Measurements from ENCODE around the gene CPB2. TPM values are rescaled to one million over a fixed set of nuclear protein-coding genes. Genes with fewer than 3 reads are reported as not detected.

Gene CPB2
- total and polyA plus RNA-seq, 9 of the 15 experiments (the other 6 are each of a cell fraction or from before 2014, with no cell fraction given): 0.03 to 0.16 (median 0.07) TPM; not detected in 6

GRCh38 chr13:46045424-46045823 is 59.4 kb downstream of the CPB2 start:
- no peak for FAIRE-seq

GRCh38 chr13:46043647-46044046 is 61.2 kb downstream of the CPB2 start:
- no TSS peak for BruUV-seq (replicated peaks)
- Histone ChIP-seq H3K4me3 (no peak overlapping the region), H4K20me1 (replicated peaks; ENCODE audit: control insufficient read depth, insufficient read depth, low read length) (no peaks in the 10 kb centered on the region), H2AFZ (ENCODE audit: low read depth, low read length) (no peak overlapping the region), H3K79me2 (ENCODE audit: control insufficient read depth, insufficient read depth, low read length) (peaks cover 28% of the 10 kb centered on the region), H3K9ac (ENCODE audit: insufficient read depth in 1 of 2, low read depth in 2 of 2, low read length in 2 of 2) (no peak overlapping the region), H3K27ac (ENCODE audit: extremely low read depth, low read depth, low read length) (no peak overlapping the region), H3K4me2 (ENCODE audit: insufficient read depth, low read length) (no peak overlapping the region), H3K27me3 (ENCODE audit: control insufficient read depth in 2 of 2, insufficient read depth in 2 of 2, low read length in 2 of 2) (no peaks in the 10 kb centered on the region), H3K36me3 (ENCODE audit: control insufficient read depth, insufficient read depth, low read length) (peaks cover 20% of the 10 kb centered on the region; the same call in 2 of the 3 replicates), H3K9me3 (replicated peaks; ENCODE audit: control insufficient read depth, insufficient read depth, low read depth, low read length) (no peaks in the 10 kb centered on the region), H3K4me1 (replicated peaks in 1 of 2; ENCODE audit: control insufficient read depth in 2 of 2, insufficient read depth in 2 of 2, low read length in 2 of 2) (no peaks in the 10 kb centered on the region), H3K9me1 (ENCODE audit: control insufficient read depth, insufficient read depth, low read length) (no peaks in the 10 kb centered on the region)
- ChIA-PET CTCF (ENCODE audit: low intra/inter-chr PET ratio) (no interaction called here), POLR2A (no interaction called here)
- intact Hi-C loops (cut with micrococcal nuclease) (no loop called here), in situ Hi-C loops (cut with MboI) (no loop called here)
- no peak for TF ChIP-seq HOMEZ (CRISPR knock-in tag; IDR thresholded peaks at IDR 0.05)
- TF ChIP-seq C11orf30 (IDR thresholded peaks at IDR 0.05; ENCODE audit: low read depth): peak; percentile 64
- peak; percentile 81 for TF ChIP-seq ZNF316 (IDR thresholded peaks at IDR 0.05)
- no peak for TF ChIP-seq ZNF830 (CRISPR knock-in tag; IDR thresholded peaks at IDR 0.05)
- no peak for DNase-seq (ENCODE audit: extremely low read depth in 1 of 4, low spot score in 3 of 4)
- ATAC-seq: no peak
- FAIRE-seq: no peak
- WGBS (ENCODE audit: insufficient coverage, low coverage, missing lambda C conversion rate): 96% methylated on average over 5 of the region's 5 CpGs

More at GRCh38 chr13:46045424-46045823, 59.4 kb downstream of the CPB2 start:
- no peaks in the 10 kb centered on the region for H3K9me1 ChIP-seq (ENCODE audit: control insufficient read depth, insufficient read depth, low read length)
- peaks cover 46% of the 10 kb centered on the region for H3K79me2 ChIP-seq (ENCODE audit: control insufficient read depth, insufficient read depth, low read length)
- TF ChIP-seq ZFP30 (CRISPR knock-in tag; IDR thresholded peaks at IDR 0.05; ENCODE audit: borderline replicate concordance): no peak
- TF ChIP-seq ZNF511 (CRISPR knock-in tag; IDR thresholded peaks at IDR 0.05): no peak
- WGBS (ENCODE audit: insufficient coverage, low coverage, missing lambda C conversion rate): 26% methylated on average over 2 of the region's 2 CpGs
- H3K27ac ChIP-seq (ENCODE audit: extremely low read depth, low read depth, low read length): no peak overlapping the region
- BruUV-seq (replicated peaks): no TSS peak
- H4K20me1 ChIP-seq (replicated peaks; ENCODE audit: control insufficient read depth, insufficient read depth, low read length): no peaks in the 10 kb centered on the region
- ATAC-seq (peak; percentile 43), DNase-seq (ENCODE audit: extremely low read depth in 1 of 4, low spot score in 3 of 4) (no peak)
- intact Hi-C loops (cut with micrococcal nuclease): no loop called here
- ChIA-PET POLR2A (interaction anchor here (0.7 kb wide), 1 partner anchor 37 kb away, joined by 3 read pairs; no protein-coding TSS in a partner anchor), CTCF (ENCODE audit: low intra/inter-chr PET ratio) (interaction anchor here (0.6 kb wide), 1 partner anchor 8 kb away, joined by 3 read pairs; no protein-coding TSS in a partner anchor)
- no peaks in the 10 kb centered on the region for H3K27me3 ChIP-seq (ENCODE audit: control insufficient read depth in 2 of 2, insufficient read depth in 2 of 2, low read length in 2 of 2)
- H3K4me2 ChIP-seq (ENCODE audit: insufficient read depth, low read length): no peak overlapping the region
- H3K9me3 ChIP-seq (replicated peaks; ENCODE audit: control insufficient read depth, insufficient read depth, low read depth, low read length): no peaks in the 10 kb centered on the region
- H2AFZ ChIP-seq (ENCODE audit: low read depth, low read length): no peak overlapping the region
- no peaks in the 10 kb centered on the region for H3K4me1 ChIP-seq (replicated peaks in 1 of 2; ENCODE audit: control insufficient read depth in 2 of 2, insufficient read depth in 2 of 2, low read length in 2 of 2)
- H3K9ac ChIP-seq (ENCODE audit: insufficient read depth in 1 of 2, low read depth in 2 of 2, low read length in 2 of 2): no peak overlapping the region
- in situ Hi-C loops (cut with MboI): no loop called here
- no peak overlapping the region for H3K4me3 ChIP-seq
- peaks cover 14% of the 10 kb centered on the region; the same call in 1 of the 3 replicates for H3K36me3 ChIP-seq (ENCODE audit: control insufficient read depth, insufficient read depth, low read length)
